Muscle of leg (tissue), 11 donors: Measurements from ENCODE around the gene TCL1A. TPM values are rescaled to one million over a fixed set of nuclear protein-coding genes. Genes with fewer than 3 reads are reported as not detected.
A peak's percentile ranks its signal among the peaks of the same experiment; 100 is the strongest.
"Not testable (repeated sequence)": the region's sequence is repeated elsewhere in the genome, so short reads cannot be mapped to it uniquely, and the experiment has no call there.

Experiments used
- DNase-seq: peaks from one replicate; pipeline ENCODE4 v3.0.0; 2013
- H3K27ac ChIP-seq: one replicate; pipeline ENCODE4 v1.5.1; 2013; ENCODE audit warnings: mild to moderate bottlenecking, low read length, control low read depth
- H3K27me3 ChIP-seq: one replicate; pipeline ENCODE4 v1.6.1; 2013; ENCODE audit warnings: low read length; ENCODE audit not compliant: control insufficient read depth, insufficient read depth
- H3K36me3 ChIP-seq: one replicate; pipeline ENCODE4 v1.6.1; 2013; ENCODE audit warnings: low read length; ENCODE audit not compliant: control insufficient read depth, insufficient read depth
- H3K4me1 ChIP-seq: one replicate; pipeline ENCODE4 v1.6.1; 2013; ENCODE audit warnings: low read length; ENCODE audit not compliant: control insufficient read depth, insufficient read depth
- H3K4me3 ChIP-seq: one replicate; pipeline ENCODE4 v1.5.1; 2013; ENCODE audit warnings: low read length, control low read depth
- H3K9me3 ChIP-seq: replicated peaks from 2 replicates; pipeline ENCODE4 v1.6.1; 2013; ENCODE audit warnings: low read depth, low read length; ENCODE audit not compliant: control insufficient read depth
- WGBS: methylation state at CpG from one replicate; pipeline ENCODE4 v1.1.5; 2013; ENCODE audit warnings: missing lambda C conversion rate; ENCODE audit not compliant: insufficient coverage; 5-methylcytosine and 5-hydroxymethylcytosine counted together
- polyA plus RNA-seq, 8 donors: library from polyadenylated mRNA; unstranded; fragments of 120-200 nt; gene quantifications; one replicate each; pipeline versions ENCODE4 v1.2.1 to v1.2.3, GENCODE V29; 2013; ENCODE audit warnings: inconsistent platforms in 1 of 8, low replicate concordance in 1 of 8; ENCODE audit not compliant: insufficient read length in 8 of 8, insufficient read depth in 1 of 8
- total RNA-seq: library from RNA; stranded (reverse); fragments of 120-200 nt; gene quantifications from one replicate; pipeline ENCODE4 v1.2.4, GENCODE V29; 2013

Gene TCL1A
- total and polyA plus RNA-seq, 9 donors, result 0.40 to 2.1 (median 1.1) TPM

GRCh38 chr14:95679148-95679815 is 34.6 kb downstream of the TCL1A start:
- Histone ChIP-seq H3K4me1 (no peaks in the 10 kb centered on the region), H3K36me3 (no peaks in the 10 kb centered on the region), H3K4me3 (no peak overlapping the region), H3K9me3 (no peaks in the 10 kb centered on the region), H3K27ac (no peak overlapping the region), H3K27me3 (no peaks in the 10 kb centered on the region)
- 13% methylated on average over 1 of the region's 4 CpGs for WGBS
- no peak for DNase-seq

DNA sequence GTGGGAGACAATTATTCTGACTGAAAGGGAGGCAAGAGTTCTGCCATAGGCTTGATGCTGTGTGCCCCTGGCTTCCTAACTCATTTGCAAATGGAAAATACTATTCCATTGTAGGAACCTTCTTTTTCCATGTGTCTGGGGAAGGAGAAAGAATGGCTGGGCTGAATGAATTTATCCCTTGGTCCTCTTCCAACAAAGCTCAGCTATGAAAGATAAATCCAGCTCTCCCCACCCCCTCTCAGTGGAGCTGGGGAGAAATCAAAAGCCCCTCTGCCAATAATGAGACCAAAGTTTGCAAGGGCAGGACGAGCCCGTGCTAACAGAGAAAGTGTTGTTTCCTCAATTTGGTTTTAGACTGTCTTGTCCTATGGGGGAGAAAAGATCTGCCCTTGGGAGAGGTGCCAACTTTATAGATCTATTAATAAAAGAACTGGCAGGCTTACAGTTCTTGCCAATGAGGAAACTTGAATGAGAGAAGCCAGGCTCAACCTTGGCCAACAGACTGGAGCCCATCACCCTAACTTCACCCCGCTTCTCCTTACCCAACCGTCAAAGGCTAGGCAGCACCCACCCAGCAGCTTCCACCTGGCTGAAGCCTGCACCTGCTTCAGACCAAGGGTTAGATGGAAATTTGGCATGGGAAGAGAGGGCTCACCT is 36.6 kb downstream of the TCL1A start:
- H3K4me1 ChIP-seq, result no peaks in the 10 kb centered on the region
- no peaks in the 10 kb centered on the region for H3K36me3 ChIP-seq
- H3K27me3 ChIP-seq, result no peaks in the 10 kb centered on the region
- WGBS, result no CpG with 5 or more reads among the region's 4 CpGs
- H3K27ac ChIP-seq, result no peak overlapping the region
- DNase-seq, result peak; percentile 9
- H3K4me3 ChIP-seq, result no peak overlapping the region
- H3K9me3 ChIP-seq, result no peaks in the 10 kb centered on the region

DNA sequence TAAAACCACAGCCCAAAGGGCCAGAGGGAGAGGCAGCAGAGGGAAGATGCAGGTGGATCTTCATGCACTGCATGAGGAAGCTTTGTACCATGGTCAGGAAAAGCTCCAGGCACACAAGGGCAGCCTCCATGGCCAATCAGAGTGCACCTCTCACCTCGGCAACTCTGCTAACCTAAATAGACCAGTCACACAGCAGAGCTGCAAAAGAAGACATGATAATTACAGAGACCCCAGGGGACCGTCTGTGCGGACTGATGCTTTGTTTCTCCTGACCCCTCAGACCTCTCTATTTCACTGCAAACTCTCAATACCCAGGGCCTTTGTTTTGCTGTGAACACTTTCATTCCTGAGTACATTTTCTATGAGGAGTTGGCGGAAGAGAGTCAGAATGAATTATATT is 38.4 kb downstream of the TCL1A start:
- H3K27ac ChIP-seq, result no peak overlapping the region
- no peak for DNase-seq
- 40% methylated on average over 1 of the region's 4 CpGs for WGBS
- H3K4me1 ChIP-seq, result no peaks in the 10 kb centered on the region
- H3K27me3 ChIP-seq, result peaks cover 4% of the 10 kb centered on the region
- no peaks in the 10 kb centered on the region for H3K9me3 ChIP-seq
- H3K36me3 ChIP-seq, result no peaks in the 10 kb centered on the region
- H3K4me3 ChIP-seq, result no peak overlapping the region

GRCh38 chr14:95674613-95675012 is 39.3 kb downstream of the TCL1A start:
- H3K36me3 ChIP-seq, result no peaks in the 10 kb centered on the region
- peaks cover 4% of the 10 kb centered on the region for H3K27me3 ChIP-seq
- no peak overlapping the region for H3K27ac ChIP-seq
- H3K4me1 ChIP-seq, result no peaks in the 10 kb centered on the region
- no CpG with 5 or more reads among the region's 4 CpGs for WGBS
- DNase-seq, result no peak
- H3K9me3 ChIP-seq, result no peaks in the 10 kb centered on the region
- H3K4me3 ChIP-seq, result no peak overlapping the region

- 75% methylated on average over 3 of the region's 10 CpGs for WGBS
- H3K27me3 ChIP-seq, result peaks cover 8% of the 10 kb centered on the region
- no peaks in the 10 kb centered on the region for H3K4me1 ChIP-seq
- H3K27ac ChIP-seq, result no peak overlapping the region
- DNase-seq, result no peak
- no peaks in the 10 kb centered on the region for H3K36me3 ChIP-seq
- H3K9me3 ChIP-seq, result no peaks in the 10 kb centered on the region
- H3K4me3 ChIP-seq, result no peak overlapping the region
These were observed 45.6 kb downstream of the TCL1A start for GRCh38 chr14:95668235-95668772.

- H3K4me1 ChIP-seq, result no peaks in the 10 kb centered on the region
- no peaks in the 10 kb centered on the region for H3K9me3 ChIP-seq
- no peak for DNase-seq
- H3K27ac ChIP-seq, result no peak overlapping the region
- H3K36me3 ChIP-seq, result no peaks in the 10 kb centered on the region
- peaks cover 9% of the 10 kb centered on the region for H3K27me3 ChIP-seq
- 10% methylated on average over 3 of the region's 3 CpGs for WGBS
- H3K4me3 ChIP-seq, result no peak overlapping the region
These were observed 46.7 kb downstream of the TCL1A start for GRCh38 chr14:95667249-95667693.

- Histone ChIP-seq H3K27ac (no peak overlapping the region), H3K4me1 (no peaks in the 10 kb centered on the region), H3K9me3 (no peaks in the 10 kb centered on the region), H3K36me3 (no peaks in the 10 kb centered on the region), H3K4me3 (no peak overlapping the region), H3K27me3 (peaks cover 9% of the 10 kb centered on the region)
- no peak for DNase-seq
- 74% methylated on average over 3 of the region's 5 CpGs for WGBS
These were observed 47.5 kb downstream of the TCL1A start for GRCh38 chr14:95666450-95666849.

- 39% methylated on average over 3 of the region's 8 CpGs for WGBS
- H3K27me3 ChIP-seq, H3K27ac ChIP-seq, H3K9me3 ChIP-seq, H3K36me3 ChIP-seq, H3K4me1 ChIP-seq, DNase-seq, H3K4me3 ChIP-seq: not testable (repeated sequence)
These were observed 48.4 kb downstream of the TCL1A start for GRCh38 chr14:95665530-95665929.

DNA sequence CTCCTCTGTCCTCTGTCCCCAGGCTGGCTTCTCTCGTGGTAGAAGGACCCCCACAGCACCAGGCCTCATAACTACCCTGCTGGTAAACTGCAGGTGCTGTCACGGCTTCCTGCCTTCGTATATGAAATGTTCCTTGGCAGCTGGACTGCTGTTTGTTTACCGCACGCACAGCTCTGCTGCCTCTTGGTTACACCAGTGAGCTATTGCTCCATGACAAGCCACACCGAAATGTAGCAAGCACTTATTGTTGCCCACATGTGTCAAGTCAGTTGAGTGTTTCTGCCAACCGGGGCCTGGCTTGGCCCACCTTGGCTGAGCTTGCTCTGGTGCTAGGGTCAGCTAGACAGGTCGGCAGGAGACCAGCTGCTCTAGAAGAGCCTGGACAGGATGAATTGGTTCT is 49.4 kb downstream of the TCL1A start:
- Histone ChIP-seq H3K4me3 (no peak overlapping the region), H3K4me1 (no peaks in the 10 kb centered on the region), H3K27ac (no peak overlapping the region), H3K27me3 (peaks cover 7% of the 10 kb centered on the region), H3K9me3 (no peaks in the 10 kb centered on the region), H3K36me3 (no peaks in the 10 kb centered on the region)
- 65% methylated on average over 8 of the region's 8 CpGs for WGBS
- no peak for DNase-seq

DNA sequence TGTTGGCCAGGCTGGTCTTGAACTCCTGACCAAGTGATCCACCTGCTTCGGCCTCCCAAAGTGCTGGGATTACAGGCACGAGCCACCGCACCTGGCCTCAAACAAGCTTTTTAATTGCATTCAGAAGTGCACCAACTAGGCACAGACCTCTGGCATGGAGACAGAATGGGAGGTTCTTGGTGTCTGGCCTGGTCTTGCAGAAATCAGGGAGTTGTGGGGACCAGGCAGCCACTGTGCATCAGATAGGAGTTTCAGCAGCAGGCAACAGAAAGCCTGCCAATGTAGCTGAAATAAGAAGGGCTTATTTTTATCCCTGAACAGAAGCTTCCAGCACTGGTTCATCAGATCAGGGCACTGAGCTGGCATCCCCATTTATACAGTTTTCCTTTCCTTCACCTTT is 49.9 kb downstream of the TCL1A start:
- H3K27ac ChIP-seq, result no peak overlapping the region
- H3K36me3 ChIP-seq, result no peaks in the 10 kb centered on the region
- no peak for DNase-seq
- peaks cover 7% of the 10 kb centered on the region for H3K27me3 ChIP-seq
- WGBS, result 71% methylated on average over 3 of the region's 3 CpGs
- no peak overlapping the region for H3K4me3 ChIP-seq
- H3K9me3 ChIP-seq, result no peaks in the 10 kb centered on the region
- H3K4me1 ChIP-seq, result no peaks in the 10 kb centered on the region
